Activated naive CD4-positive, alpha-beta T cell treated with anti-CD3 and anti-CD28 coated beads, Interleukin-2, amount 50 U/mL, for 16 hours (primary cell): ENCODE data around the gene TXNIP.
"Not testable (repeated sequence)": the region's sequence is repeated elsewhere in the genome, so short reads cannot be mapped to it uniquely, and the experiment has no call there.

ENCODE experiments used
- DNase-seq: peaks from one replicate; pipeline ENCODE4 v3.0.0-alpha.2; 2020

The TXNIP gene, protein sequence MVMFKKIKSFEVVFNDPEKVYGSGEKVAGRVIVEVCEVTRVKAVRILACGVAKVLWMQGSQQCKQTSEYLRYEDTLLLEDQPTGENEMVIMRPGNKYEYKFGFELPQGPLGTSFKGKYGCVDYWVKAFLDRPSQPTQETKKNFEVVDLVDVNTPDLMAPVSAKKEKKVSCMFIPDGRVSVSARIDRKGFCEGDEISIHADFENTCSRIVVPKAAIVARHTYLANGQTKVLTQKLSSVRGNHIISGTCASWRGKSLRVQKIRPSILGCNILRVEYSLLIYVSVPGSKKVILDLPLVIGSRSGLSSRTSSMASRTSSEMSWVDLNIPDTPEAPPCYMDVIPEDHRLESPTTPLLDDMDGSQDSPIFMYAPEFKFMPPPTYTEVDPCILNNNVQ

DNA sequence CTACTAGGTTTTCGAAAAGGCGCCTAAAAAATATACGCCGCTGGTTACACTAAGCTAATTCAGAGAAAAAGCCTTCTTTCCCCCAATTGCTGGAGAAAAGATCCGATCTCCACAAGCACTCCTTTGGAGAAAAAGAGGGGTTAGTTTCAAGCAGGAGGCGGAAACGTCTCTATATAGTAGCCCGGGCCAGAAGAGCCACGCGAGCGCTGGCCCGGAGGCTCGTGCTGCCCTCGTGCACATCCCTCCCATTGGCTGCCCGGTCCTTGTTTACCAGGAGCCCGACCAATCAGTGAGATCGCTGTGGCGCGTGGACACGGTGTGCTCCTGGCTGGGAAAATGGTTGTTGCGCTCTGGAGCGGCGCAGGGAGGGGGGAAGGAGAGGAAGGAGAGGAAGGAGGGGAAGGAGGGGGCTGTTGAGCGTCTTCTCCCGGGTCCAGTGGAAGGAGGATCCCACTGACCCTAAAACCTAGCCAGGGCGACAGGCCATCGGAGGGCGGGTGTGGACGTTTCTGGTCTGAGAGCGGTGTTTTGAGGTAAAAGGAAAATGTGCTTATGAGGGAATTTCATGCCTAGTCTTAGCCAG lies at the start of gene TXNIP:
TXNIP (minus strand) TSS at position 147 of the 583 bp plus-strand sequence. CDS start 313 bp downstream, outside the sequence.
- peak; percentile 92 for DNase-seq

DNA sequence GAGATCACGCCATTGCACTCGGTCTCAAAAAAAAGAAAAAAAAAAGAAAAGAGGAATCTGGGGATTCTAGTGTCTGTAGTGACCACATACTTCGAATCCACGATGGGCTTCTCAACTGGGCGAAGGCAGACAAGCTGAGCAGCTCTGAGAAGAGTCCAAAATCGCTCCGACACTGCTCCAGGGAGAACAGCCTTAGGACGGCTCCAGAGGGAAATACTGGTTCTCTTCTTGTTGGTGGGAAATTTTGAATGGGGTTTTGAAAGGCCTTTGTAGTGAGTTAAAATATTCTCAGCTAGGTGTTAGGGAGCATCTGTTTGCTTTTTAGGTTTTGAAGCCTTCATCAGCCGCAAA lies 43.4 kb upstream of the TXNIP start:
- DNase-seq: no peak

DNA sequence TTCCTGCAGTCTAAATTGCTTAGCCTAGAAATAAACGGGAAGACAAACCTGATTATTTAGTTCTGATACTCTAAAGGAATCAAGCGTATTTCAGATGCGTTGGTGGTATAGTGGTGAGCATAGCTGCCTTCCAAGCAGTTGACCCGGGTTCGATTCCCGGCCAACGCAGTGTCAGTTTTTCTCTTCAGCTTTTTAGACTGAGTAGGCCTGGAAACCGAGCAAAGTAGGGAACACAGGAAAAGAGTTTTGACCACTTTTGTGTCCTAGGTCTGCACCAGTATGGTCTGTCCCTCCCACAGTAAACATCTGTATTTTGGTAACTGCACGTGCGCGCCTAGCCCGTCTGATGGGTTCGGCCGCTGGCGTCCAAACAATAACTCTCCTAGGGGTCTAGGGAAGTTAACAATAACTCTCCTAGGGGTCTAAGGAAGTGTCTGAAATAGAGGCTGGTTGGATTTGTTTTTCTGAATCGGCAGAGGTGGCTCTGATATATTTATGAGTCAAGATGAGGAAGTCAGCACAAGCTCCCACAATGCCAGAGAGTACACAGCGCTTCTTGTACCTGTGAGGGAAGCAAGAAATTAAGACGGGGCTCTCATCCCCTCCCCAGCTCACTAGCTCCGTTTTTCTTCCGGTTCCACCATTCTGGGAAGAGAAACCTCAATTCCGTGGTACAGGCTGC lies 40.7 kb upstream of the TXNIP start:
- peak; percentile 78 for DNase-seq

DNA sequence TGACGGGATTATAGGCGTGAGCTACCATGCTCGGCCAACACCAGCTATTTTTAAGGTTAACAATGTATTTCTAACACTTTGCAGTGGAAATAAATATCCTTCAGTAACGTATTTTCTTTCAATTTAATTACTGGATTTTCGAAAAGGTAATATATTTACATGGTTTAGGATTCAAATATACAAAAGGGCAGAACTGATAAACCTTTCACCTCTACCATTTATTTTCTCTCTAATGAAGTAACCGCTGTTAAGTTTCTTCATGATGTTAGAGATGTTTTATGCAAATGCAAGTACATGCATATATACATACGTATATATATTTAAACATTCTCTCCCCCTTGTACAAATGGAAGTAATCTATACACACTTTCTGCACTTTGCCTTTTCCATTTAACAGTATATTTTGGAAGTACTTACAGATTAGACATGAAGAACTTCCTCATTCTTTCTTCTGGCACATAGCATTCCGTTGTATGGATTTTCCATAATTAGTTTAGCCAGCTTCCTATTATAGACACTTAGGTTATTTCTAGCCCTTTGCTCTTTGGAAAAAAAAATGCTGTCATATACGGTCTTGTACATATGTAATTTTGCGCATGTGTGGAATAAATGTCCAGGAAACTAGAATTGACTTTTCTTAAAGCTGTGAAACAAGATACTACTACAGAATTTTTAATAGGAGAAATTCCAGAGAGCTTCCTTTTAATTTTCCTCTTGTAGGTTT lies 40.0 kb upstream of the TXNIP start:
- DNase-seq: no peak

DNA sequence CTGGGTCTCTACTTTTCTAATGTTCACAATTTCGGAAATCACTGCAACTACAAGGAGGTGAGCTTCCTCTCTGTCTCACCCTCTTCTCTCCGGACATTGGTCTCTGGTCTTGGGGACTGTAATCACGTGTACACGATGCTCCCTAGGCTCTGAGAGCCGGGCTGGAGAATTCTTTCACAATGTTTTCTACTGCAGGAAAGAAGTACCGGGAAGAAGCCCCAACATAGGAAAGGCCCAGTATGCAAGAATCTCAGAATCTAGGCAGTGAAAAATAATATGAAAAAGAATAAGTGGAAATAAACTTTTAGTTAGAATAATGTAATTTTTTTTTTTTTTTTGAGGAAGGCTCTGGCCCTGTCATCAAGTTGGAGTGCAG lies 38.7 kb upstream of the TXNIP start:
- DNase-seq: no peak

DNA sequence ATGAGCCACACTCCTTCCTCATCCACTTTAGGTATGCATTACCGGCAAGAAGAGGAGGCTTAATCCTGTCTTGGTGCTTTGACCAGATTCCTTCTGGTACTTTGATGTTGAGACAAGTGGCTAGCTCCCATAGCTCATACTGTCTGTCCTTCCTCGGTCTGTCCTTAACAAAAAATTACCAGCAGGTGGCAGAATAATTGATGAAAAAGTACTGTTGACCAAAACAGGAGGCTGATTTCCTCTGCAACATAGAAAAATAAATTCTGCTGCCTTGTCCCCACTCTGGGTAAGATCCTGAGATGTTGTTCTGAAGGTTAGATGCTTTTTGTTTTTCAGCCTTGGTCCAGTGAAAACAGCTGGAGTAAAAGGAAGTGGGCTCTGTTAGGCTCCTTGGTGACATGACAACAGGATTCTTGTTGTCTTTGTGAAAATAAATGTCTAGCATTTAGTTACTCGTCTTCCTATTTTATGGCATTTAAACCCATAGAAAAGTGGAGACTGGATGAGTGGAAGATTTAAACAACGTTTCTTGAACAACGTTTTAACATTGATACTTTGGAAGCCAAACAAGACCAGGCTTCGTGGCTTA lies 36.3 kb upstream of the TXNIP start:
- no peak for DNase-seq

DNA sequence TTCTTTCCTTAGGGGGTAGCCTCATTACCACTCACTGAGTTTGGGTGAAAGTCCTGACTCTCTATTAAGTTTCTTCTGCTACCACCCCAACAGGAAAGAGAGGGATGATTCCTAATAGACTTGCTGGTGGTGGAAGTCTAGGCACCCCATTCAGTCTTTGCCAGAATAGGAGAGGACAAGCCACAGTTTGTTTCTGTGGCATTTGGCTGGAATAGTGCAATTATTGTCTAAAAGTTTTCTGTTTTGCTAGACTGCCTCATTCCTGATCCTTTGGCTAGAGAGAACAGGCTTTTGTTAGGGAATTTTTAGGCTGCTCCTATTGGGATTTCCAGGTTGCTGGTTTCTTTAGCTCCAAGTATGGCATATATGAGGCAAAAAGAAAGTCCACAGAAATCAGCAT lies 35.1 kb upstream of the TXNIP start:
- no peak for DNase-seq

DNA sequence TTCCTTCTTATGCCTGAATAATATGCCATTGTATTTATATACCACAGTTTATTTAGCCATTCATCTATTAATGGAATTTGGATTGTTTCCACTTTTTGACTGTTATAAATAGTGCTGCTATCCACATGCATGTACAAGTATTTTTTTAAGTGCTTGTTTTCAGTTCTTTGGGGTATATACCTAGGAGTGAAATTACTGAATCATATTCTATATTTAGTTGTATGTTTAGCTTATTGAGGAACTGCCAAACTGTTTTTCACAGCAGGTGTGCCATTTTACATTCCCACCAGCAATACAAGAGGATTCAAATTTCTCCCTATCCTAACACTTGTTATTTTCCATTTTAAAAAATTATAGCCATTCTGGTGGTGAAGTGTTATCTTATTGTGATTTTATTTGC lies 32.7 kb upstream of the TXNIP start:
- no peak for DNase-seq

DNA sequence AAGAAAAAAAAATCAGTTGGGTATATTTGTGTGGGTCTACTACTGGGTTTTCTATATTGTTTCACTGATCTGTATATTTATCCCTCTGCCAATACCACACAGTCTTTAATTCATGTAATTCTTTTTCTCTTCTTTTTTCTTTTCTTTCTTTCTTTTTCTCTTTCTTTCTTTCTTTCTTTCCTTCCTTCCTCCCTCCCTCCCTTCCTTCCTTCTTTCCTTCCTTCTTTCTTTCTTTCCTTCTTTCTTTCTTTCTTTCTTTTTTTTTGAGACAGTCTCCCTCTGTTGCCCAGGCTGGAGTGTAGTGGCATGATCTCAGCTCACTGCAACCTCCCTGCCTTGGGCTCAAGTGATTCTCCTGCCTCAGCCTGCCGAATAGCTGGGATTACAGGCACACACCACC lies 30.3 kb upstream of the TXNIP start:
- DNase-seq: not testable (repeated sequence)

DNA sequence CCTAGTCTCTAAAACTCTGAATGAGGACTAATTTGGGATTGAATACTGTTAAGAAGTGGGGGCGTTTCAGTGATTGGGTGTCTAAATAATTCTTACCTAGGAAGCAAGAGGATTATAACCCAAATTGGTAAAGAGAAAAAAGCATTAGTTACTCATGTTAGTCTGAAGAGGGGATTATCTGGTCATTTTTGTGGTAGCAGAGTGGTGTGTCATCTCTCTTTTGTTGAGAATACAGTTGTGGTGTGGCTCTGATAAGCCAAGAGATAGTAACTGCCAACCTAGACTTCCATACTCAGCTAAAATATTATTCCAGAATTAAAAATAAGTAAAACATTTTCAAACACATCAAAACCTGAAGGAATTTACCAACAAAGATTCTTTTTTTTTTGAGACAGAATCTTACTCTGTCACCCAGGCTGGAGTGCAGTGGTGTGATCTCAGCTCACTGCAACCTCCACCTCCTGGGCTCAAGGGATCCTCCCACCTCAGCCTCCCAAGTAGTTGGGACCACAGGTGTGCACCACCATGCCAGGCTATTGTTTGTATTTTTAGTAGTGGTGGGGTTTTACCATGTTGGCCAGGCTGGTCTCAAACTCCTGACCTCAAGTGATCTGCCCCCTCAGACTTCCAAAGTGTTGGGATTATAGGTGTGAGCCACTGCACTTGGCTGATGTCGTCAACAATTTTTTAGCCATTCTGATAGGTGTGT lies 29.6 kb upstream of the TXNIP start:
- not testable (repeated sequence) for DNase-seq

DNA sequence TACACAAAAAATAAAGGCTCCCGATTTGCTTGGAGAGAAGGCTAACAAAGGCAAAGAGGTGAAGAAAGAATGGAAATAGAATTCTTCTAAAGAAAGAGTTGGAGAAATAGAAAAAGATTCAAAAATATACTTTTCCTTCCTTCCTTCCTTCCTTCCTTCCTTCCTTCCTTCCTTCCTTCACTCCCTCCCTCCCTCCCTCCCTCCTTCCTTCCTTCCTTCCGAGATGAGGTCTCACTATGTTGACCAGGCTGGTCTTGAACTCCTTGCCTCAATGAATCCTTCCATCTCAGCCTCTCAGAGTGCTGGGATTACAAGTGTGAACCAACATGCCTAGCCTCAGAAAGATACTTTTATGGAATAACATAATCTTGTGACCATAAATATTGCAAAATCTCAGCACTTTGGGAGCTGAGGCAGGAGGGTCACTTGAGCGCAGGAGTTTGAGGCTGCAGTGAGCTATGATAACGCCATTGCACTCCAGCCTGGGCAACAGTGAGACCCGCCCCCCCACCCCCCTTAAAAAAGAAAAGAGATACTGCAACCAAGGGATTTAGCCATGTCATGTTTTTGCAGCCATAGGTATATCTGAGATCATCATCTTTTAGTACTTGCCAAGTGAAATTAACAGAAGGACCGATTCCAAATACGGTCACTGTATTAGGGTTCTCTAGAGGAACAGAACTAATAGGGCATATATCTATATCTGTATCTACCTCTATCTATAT lies 26.2 kb upstream of the TXNIP start:
- no peak for DNase-seq

DNA sequence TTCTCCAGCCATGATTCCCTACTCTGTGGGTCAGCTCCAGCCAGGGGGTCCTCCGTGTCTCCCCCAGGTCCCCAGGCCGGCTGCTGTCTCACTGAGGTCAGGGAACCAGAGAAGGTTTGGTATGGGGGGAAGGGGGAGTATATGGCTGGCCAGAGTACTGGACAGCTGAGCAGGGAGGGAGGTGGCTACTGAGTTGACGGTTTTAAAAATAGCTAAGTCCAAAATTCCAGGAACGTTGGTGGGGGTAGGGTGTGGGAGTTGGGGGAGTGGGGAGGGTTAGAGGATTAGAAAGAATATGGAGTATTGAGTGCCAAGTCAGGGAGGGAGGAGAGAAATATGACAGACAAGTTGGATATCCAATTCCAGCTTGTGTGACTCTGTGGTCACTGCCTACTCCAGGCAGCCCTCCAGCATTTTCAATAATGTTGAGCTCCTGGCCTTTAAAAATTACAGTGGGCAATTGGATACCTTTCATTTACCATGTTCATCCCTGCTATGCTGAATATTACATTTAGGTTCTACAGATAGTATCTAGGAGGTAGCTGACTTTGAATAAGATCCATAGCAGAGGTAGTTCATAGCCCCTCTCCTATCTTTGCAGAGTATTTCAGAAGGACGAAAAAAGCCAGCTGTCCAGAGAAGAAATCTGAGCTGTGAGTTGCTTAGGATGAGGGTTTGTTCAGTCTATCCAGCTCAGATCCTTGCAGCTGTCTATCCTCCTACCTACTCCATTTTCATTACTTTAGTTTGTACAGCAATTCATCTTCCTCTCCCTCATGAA lies 25.4 kb upstream of the TXNIP start, which contains the start of gene HJV:
HJV (minus strand) TSS at position 114 of the 781 bp plus-strand sequence. CDS start 1,504 bp downstream, outside the sequence.
- no peak for DNase-seq

DNA sequence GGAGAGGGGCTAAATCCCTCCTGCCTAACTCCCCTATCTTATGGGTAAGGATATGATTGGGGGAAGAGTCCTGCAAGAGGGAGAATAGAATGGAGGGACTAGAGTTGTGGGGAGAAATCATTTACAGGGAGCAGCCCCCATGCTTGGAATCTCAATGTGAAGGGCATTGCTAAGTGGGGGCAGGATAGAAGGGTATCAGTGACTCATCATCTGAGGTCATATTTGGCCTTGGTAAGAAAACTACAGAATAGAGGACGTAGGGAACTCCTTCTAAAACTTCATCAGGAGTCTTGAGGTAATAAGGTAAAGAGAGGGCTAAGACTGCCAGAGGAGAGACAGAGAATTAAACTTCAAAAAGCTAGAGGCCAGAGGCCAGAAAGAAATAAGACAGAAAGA lies 24.7 kb upstream of the TXNIP start:
- DNase-seq: no peak

DNA sequence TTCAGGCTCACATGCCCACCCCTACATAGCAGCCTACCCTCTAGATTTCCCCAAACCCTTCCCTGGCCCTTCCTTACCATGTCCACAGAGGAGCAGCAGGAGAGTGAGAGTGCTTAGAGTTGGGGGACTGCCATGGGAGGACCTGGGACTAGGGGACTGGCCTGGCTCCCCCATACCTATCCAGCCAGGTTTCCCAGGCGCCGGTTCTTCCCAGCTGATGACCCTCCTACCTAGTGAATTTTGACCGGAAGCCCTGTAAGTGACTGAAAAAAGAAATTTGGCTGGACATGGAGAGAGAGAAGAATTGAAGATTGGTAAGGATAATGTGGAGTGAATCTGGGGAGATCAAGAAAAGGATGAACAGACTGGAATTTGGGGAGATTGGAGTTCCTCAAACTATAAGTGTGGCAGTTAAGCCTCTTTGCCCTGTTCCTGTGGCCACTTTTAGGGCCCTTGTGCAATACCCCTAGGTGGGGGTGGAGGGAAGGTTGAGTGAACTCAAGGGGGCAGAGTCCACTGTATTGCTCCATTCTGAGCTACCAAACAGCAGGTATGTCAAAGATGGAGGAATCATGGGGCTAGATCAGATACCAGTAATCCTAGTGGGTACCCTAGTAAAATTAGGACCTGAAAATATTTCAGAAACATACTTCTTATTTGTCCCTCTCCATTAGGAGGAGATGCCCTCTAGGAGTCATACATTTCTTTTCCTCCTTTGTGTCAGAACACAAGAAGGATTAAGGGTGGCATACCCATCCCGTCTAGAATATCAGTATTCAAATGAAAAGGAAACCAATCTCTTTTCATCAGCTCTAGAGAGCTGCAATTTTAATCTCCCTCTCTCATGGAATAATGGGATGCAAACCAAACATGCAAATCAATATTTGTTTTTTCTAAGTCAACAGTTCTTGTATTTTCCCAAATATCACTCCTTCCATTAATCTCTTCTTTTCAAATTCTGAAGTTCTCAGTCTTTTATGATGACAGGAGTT lies 24.0 kb upstream of the TXNIP start:
- no peak for DNase-seq

DNA sequence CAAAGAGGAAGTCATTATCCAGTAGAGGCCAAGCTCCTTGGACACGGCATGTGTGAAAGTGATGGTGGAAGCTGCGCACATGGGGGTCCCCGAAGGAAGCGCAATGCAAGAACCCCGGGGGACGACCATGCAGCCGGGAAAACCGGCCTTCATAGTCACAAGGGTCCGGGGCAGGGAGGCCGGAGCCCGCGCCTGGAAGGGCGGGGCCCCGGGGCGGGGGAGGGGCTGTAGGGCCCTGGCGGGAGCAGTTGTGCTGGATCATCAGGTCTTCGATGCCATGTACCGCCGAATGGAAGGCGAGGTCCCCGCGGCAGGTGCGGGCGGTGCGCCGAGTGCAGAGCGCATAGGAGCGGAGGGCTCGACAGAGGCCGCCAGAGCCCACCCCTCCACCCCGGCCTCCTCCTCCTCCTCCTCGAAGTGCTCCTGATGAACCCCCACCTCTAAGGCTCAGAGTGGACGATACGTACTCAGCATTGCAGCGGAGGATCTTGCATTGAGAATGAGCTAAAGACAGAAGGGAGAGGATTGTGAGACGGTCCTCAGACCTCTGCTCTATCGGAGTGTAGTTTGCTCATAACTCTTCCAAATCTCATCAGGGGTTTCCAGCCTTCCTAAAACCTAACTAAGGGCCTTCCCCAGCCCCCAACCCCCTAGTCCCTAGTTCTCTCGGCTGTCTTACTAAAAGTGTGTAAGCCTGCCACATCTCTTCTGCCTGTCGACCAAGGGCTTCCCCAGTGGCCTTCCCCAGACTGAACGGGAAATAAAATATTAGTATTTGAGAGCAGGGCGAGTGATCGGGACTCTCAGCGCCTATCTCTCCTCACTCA lies 23.1 kb upstream of the TXNIP start:
- DNase-seq: no peak

DNA sequence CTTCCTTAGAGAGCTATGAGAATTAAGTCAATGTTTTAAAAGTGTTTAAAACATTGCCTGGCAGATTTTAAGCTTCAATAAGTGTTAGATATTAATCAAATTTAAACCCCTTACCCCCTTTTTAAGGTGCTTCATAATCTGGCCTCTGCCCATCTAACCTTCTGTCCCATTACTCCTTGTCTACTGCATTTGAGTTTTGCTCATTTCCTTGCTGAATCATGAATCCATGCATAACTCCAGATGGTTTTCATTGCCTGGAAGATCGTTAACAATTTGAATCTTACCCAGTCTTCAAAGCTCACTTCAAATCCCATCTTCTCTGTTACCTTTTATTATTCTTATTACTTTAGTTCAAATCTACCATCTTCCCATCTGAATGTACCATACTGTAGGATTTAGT lies 20.5 kb upstream of the TXNIP start:
- DNase-seq: no peak

DNA sequence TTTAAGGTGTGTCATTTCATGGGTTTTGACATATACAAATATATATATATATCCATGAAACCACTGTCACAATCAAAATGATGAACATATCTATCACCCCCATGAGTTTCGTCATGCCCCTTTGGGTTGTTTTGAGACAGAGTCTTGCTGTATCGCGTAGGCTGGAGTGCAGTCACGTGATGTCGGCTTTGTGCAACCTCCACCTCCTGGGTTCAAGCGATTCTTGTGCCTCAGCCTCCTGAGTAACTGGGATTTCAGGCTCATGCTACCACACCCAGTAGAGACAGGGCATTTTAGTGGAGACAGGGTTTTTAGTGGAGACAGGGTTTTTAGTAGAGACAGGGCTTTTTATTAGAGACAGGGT lies 17.2 kb upstream of the TXNIP start:
- no peak for DNase-seq

DNA sequence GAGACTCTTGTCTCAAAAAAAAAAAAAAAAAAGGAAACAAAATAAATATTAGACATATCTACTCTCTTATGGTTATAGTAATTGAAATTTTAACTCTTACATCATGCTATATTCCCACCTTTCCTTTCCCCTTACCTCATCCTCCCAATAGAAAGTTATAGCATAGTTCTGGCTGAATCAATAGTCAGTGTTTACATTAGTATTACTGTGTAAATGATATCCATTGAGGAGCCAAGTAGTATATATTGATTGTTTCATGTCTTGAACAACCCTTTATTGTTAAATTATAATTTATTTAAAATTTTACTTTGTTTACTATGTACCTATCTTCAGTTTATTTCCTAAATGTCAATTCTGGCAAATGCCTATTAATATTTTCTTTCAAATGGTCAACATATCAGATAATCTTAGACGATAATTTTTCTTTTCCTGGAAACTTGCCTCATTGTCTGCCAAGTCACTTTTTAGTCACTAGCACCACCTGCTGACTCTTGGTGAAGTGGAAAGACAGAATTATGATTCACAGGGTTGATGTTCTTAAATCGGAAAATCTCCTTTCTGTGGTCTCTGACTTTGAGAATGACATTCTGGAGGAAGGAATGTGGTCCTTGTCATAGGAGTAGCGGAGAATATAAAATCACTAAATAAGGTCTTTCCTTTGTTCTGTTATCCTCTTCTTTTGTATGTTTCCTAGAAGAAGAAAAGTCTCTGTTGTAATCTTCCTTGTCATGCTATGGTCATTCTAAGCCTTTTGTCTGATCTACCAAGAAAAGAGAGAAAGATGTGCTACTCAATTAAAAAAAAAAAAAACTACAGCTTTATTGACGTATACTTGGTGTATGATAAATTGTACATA lies 16.6 kb upstream of the TXNIP start:
- peak; percentile 51 for DNase-seq
